Fibroblast of villous mesenchyme (primary cell): ENCODE measurements around the gene MEG3. TPM values are rescaled to one million over a fixed set of nuclear protein-coding genes. Genes with fewer than 3 reads are reported as not detected.

ENCODE experiments used
- DNase-seq: peaks from one replicate; pipeline ENCODE4 v3.0.0-alpha.2; 2010; ENCODE audit warnings: low read depth
- H3K4me3 ChIP-seq: 2 replicates; pipeline ENCODE4 v1.5.1; 2011; ENCODE audit warnings: low read depth, mild to moderate bottlenecking, low read length
- CTCF ChIP-seq: IDR thresholded peaks from 2 replicates; pipeline ENCODE4 v1.5.1; 2012; ENCODE audit warnings: low read depth, mild to moderate bottlenecking, low read length; ENCODE audit not compliant: insufficient read depth
- total RNA-seq: library from RNA; depleted of rRNA; stranded (reverse); fragments of >200 nt; gene quantifications from 2 replicates; pipeline ENCODE4 v1.2.3, GENCODE V29; 2012

MEG3 gene
- total RNA-seq, 1 donor, result 187 TPM

- no peak overlapping the region for H3K4me3 ChIP-seq
- no peak for TF ChIP-seq CTCF
- DNase-seq, result no peak
Measured at GRCh38 chr14:100836941-100837804, 11.3 kb downstream of the MEG3 start.

GRCh38 chr14:100837805-100838350, 12.0 kb downstream of the MEG3 start:
- no peak for DNase-seq
- H3K4me3 ChIP-seq, result no peak overlapping the region
- no peak for TF ChIP-seq CTCF

GRCh38 chr14:100838493-100839314, 12.8 kb downstream of the MEG3 start:
- TF ChIP-seq CTCF, result no peak
- H3K4me3 ChIP-seq, result no peak overlapping the region
- no peak for DNase-seq

GRCh38 chr14:100839315-100839585, 13.3 kb downstream of the MEG3 start:
- DNase-seq, result no peak
- no peak overlapping the region for H3K4me3 ChIP-seq
- TF ChIP-seq CTCF, result no peak

- no peak for DNase-seq
- H3K4me3 ChIP-seq, result no peak overlapping the region
- no peak for TF ChIP-seq CTCF
Measured at GRCh38 chr14:100839681-100840111, 13.8 kb downstream of the MEG3 start.

GRCh38 chr14:100840286-100841065, 14.6 kb downstream of the MEG3 start:
- no peak for DNase-seq
- no peak for TF ChIP-seq CTCF
- H3K4me3 ChIP-seq, result no peak overlapping the region
